Esophagus muscularis mucosa (tissue), 3 donors: ENCODE measurements around the gene ACSF3.

Experiments
- CTCF ChIP-seq, 3 experiments: fragments of 200-600 bp in 2 of 3; fragments of 450-650 bp in 1 of 3; sonication (generic) in 2 of 3; IDR thresholded peaks; one replicate each; pipeline ENCODE4 v1.5.1; 2017 to 2019; ENCODE audit warnings: antibody characterized with exemption in 3 of 3, mild to moderate bottlenecking in 2 of 3, moderate library complexity in 1 of 3
- POLR2A ChIP-seq: fragments of 450-650 bp; IDR thresholded peaks from one replicate; pipeline ENCODE4 v1.6.1; 2017; ENCODE audit warnings: antibody characterized with exemption, moderate library complexity, mild to moderate bottlenecking, low read depth
- POLR2AphosphoS5 ChIP-seq, 2 donors: sonication (generic); formaldehyde crosslinking; IDR thresholded peaks; one replicate each; pipeline ENCODE4 v1.6.1; 2017; ENCODE audit warnings: antibody characterized with exemption in 2 of 2

- no peak for TF ChIP-seq POLR2A
- TF ChIP-seq CTCF (IDR thresholded peaks at IDR 0.05) = no peak
- TF ChIP-seq POLR2AphosphoS5 (IDR thresholded peaks at IDR 0.05) = no peak
Observed at GRCh38 chr16:89123831-89124100, 30.1 kb downstream of the ACSF3 start.
